HuH-7 (cell line): ENCODE results near the gene SULT2B1.
"Not testable (repeated sequence)": the region's sequence is repeated elsewhere in the genome, so short reads cannot be mapped to it uniquely, and the experiment has no call there.

Experiments
- DNase-seq: peaks from one replicate; pipeline ENCODE4 v3.0.0; 2011; ENCODE audit warnings: low spot score

SULT2B1 gene

GRCh38 chr19:48618916-48619691 lies 67.1 kb downstream of the SULT2B1 start, which contains the start of the genes RPL18 and SPHK2:
RPL18 (minus strand) TSS chr19:48619178; CDS start chr19:48619143, 35 bp downstream.
SPHK2 (plus strand) TSS chr19:48619506; CDS start chr19:48620515, 1,009 bp downstream.
- DNase-seq = peak; percentile 96

DNA sequence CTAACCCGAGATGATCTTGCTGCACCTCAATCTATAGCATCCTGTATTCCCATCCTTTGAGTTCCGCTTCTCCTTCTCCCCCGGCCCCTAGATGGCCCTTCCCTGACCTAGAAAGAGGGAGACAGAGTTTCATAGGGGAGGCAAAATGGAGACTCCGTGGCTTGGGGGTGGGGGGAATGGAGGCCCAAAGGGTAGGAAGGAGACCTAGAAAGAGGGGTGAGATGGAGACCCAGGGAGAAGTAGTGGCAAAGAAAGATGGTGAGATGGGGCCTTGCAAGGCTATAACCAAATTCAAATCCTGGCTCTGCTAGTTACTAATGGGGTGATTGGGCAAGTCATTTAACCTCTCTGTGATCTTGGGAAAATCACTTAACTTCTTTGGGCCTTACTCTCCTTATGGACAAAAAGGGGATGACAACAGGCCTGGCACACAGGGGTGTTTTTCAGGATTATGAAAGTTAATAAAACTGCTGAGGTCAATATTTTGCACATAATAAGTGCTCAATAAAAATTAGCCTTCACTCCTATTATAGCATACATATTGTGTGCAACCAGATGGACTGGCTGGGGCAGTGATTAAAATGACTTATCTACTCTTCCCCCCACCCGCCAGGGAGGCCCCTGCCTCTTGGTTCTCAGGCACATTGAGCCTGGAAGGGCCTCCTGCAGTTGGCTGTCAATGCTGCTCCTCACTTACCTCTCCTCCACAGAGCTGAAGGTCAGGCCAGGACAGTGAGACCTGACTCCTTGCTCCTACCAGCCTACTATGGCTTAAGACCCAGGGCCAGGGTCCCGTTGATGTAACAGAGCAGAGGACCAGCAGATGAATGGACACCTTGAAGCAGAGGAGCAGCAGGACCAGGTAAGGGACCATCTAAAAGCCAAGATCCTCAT lies 68.0 kb downstream of the SULT2B1 start:
- no peak for DNase-seq

- DNase-seq = no peak
Measured at GRCh38 chr19:48623556-48624066, 71.6 kb downstream of the SULT2B1 start.

DNA sequence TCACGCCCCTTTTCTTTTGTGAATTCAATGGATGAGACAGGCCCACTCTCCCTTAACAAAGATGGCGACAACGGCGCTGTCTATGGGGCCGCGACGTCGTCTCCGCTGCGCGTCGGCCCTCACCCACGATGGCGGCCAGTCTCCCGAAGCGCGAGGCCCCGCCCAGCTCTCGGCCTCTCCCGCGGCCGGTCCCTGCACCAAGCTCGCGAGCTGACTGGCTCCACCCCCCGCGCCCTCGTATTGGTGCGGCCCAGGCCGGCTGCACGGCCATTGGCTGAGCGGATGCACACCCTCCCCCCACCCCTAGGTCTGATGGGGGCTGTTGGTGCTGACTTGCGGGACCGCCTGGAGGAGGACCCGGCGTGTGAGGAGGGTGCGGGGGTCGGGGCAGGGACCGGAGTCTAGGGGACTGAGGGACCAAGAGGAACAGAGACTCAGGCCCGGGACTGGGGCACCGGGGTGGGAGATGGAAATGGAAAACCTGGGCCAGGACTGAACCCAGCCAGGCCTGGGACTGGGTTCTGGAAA lies 72.2 kb downstream of the SULT2B1 start:
- DNase-seq = no peak

DNA sequence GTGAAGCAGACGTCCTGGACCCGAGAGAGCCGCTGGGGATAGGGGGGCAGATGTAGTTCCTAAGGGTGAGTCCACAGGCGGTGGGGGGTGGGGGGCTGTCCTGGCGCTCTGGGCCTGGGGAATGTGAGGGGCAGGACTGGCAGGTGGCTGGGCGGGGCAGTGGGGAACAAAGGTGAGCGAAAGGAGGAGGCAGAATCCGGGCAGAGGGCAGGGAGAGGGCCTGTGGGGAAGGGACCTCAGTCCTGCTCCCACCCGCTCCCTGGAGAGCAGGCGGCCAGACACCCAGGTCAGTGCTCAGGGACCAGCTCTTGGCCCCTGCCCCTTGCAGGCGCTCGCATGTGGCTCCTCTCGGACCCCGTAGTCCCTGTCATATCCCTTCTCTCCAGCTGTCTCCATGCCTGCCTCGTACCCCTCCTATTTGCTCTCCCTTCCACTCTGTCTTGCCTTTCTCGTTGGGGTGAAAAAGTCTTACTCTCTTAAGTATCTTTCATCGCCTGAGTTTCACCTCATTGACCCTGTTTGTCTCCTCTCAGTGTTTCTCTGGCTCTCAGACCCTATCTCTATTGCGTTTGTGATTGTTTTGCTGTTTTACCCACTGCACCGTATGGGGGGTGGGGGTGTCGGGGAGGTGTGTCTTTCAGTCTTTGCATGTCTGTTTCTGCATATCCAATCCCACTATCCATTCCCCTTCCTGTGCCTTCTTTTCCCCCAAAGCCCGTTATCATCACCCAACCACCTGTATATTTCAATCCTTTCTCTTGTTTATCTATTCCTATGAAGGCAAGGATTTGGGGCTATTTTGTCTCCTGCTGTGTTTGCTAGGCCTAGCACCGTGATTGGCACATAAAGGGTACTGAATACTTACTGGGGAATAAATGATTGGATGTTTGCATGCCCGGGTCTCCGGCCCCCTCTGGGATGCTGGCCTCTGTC lies 73.1 kb downstream of the SULT2B1 start:
- no peak for DNase-seq

DNA sequence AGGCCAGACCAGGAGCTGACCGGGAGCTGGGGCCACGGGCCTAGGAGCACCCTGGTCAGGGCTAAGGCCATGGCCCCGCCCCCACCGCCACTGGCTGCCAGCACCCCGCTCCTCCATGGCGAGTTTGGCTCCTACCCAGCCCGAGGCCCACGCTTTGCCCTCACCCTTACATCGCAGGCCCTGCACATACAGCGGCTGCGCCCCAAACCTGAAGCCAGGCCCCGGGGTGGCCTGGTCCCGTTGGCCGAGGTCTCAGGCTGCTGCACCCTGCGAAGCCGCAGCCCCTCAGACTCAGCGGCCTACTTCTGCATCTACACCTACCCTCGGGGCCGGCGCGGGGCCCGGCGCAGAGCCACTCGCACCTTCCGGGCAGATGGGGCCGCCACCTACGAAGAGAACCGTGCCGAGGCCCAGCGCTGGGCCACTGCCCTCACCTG lies 73.9 kb downstream of the SULT2B1 start:
- no peak for DNase-seq

DNA sequence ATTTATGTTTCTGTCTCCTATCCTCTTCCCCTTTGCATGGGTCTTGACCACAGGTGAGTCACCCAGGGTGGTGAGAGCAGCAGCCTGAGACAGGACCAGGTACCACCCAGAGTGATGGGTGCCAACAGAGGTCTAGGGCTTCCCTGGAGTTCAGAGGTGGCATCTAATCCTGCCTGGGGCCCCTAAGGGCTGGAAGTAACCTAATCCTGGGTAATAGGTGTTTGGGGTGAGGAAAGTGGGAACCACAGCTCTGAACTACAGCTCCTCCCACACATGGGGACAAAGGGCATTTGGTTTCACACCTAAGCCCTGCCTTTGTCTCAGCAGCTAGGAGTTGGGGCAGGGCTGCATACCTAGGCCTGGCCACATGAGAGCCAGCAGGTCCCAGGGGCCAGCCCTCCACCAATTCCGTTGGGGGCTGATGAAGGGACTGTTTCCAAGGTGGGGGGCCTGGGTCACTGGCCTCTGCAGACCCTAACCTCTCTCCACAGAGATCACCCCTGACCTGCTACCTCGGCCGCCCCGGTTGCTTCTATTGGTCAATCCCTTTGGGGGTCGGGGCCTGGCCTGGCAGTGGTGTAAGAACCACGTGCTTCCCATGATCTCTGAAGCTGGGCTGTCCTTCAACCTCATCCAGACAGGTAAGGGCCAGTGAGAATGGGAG lies 75.4 kb downstream of the SULT2B1 start:
- peak; percentile 66 for DNase-seq

DNA sequence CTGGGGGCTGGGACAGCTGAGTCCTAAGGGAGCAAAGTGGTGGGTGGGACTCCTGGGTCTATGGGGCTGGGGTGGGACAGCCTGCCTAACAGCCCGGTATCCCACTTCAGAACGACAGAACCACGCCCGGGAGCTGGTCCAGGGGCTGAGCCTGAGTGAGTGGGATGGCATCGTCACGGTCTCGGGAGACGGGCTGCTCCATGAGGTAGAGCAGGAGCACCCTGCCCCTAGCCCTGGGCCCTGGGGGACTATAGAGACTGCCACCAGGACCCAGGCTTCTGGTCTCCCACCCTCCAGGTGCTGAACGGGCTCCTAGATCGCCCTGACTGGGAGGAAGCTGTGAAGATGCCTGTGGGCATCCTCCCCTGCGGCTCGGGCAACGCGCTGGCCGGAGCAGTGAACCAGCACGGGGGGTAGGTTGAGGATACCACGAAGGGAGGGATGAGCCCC lies 75.9 kb downstream of the SULT2B1 start:
- no peak for DNase-seq

- DNase-seq = no peak
Measured at GRCh38 chr19:48628486-48629296, 76.7 kb downstream of the SULT2B1 start.

DNA sequence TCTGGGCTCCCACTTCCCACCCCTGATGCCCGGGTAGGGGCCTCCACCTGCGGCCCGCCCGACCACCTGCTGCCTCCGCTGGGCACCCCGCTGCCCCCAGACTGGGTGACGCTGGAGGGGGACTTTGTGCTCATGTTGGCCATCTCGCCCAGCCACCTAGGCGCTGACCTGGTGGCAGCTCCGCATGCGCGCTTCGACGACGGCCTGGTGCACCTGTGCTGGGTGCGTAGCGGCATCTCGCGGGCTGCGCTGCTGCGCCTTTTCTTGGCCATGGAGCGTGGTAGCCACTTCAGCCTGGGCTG lies 77.3 kb downstream of the SULT2B1 start:
- no peak for DNase-seq

- no peak for DNase-seq
Measured at GRCh38 chr19:48629599-48630295, 77.8 kb downstream of the SULT2B1 start.

GRCh38 chr19:48630296-48631063 lies 78.5 kb downstream of the SULT2B1 start:
- no peak for DNase-seq

GRCh38 chr19:48631225-48631624 lies 79.3 kb downstream of the SULT2B1 start:
- no peak for DNase-seq

DNA sequence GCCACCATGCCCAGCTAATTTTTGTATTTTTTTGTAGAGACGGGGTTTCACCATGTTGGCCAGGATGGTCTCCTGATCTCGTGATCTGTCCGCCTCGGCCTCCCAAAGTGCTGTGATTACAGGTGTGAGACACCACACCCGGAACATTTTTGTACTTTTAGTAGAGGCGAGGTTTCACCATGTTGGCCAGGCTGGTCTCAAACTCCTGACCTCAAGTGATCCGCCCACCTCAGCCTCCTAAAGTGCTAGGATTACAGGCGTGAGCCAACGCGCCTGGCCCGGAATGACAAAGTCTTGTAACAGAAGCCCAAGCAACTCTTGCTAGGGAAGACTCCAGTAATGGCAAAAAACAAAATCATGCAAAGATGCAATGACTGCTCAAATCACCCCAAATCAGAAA lies 80.3 kb downstream of the SULT2B1 start:
- not testable (repeated sequence) for DNase-seq

GRCh38 chr19:48632692-48633147 lies 80.7 kb downstream of the SULT2B1 start:
- no peak for DNase-seq

- no peak for DNase-seq
Measured at GRCh38 chr19:48633148-48634035, 81.4 kb downstream of the SULT2B1 start.

DNA sequence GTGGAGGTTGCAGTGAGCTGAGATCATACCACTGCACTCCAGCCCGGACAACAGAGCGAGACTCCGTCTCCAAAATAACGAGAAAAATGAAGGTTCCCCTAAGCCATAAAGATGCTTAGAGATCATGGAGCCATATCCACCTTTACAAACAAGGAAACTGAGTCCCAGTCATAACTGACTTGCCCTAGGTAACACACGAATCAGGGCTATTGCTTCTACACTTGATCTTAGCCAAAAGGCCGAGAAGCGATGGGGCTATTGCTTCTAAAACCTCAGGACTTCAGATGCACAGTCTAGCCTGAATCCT lies 82.0 kb downstream of the SULT2B1 start:
- DNase-seq = no peak
